GM12874 (cell line): Measurements from ENCODE around the gene KCNIP3.
A peak's percentile ranks its signal among the peaks of the same experiment; 100 is the strongest.

ENCODE experiments used
- TF ChIP-seq, protein P1 (sequence below): IDR thresholded peaks from 2 replicates; pipeline ENCODE4 v1.5.1; 2011; ENCODE audit warnings: low read depth, mild to moderate bottlenecking, control low read depth, low read length, moderate library complexity; ENCODE audit not compliant: insufficient read depth

Gene KCNIP3

DNA sequence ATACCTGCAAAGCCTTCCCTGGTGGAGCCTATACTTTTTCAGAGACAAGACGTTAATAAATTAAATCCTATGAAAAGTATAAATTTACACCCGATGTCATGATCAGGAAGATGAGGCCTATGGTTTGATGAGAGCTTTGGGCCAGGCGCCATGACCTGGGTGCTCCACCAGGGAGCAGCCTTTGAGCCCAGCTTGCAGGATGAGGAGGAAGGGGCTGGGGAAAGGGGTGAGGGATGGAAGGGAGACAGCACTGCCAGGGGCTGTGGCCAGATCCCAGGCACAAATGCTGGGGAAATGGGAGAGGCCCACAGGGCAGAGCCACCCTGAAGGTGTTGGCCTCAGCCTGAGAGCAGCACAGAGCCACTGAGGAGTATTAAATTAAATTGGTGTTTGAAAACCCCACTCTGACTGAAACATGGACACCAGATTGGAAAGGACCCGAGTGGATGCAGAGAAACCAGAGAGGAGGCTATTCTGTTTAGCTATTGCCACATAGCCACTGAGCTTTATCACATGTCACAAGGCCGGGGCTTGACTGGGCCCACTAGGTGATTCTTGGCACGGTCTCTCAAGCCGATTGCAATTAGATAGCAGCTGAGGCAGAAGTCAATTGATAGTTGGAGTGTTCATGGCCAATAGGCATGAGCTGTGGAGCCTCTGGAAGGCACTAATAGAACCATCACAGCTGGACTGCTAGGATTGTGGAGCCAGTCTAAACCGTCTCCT lies 95.7 kb downstream of the KCNIP3 start:
- TF ChIP-seq, protein P1, sequence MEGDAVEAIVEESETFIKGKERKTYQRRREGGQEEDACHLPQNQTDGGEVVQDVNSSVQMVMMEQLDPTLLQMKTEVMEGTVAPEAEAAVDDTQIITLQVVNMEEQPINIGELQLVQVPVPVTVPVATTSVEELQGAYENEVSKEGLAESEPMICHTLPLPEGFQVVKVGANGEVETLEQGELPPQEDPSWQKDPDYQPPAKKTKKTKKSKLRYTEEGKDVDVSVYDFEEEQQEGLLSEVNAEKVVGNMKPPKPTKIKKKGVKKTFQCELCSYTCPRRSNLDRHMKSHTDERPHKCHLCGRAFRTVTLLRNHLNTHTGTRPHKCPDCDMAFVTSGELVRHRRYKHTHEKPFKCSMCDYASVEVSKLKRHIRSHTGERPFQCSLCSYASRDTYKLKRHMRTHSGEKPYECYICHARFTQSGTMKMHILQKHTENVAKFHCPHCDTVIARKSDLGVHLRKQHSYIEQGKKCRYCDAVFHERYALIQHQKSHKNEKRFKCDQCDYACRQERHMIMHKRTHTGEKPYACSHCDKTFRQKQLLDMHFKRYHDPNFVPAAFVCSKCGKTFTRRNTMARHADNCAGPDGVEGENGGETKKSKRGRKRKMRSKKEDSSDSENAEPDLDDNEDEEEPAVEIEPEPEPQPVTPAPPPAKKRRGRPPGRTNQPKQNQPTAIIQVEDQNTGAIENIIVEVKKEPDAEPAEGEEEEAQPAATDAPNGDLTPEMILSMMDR, result peak; percentile 30; the same call in 1 of the 2 replicates

DNA sequence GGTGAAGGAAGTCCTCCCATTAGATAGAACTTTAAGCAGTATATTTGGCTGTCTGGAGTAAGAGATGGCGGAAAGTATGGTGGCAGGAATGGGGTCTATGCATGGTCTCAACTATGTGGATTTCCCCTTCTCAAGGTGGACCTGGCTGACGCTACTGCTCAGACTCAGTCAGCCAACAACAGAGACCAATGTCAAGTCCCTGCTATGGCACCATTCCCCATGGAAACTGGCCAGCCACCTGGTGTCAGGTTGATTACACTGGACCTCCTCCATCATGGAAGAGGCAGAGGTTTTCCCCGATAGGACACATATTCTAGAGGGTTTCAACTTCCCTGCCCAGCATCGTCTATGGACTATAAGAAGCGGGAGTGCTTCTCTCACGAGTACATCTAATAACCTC lies 96.8 kb downstream of the KCNIP3 start:
- TF ChIP-seq, protein P1, result no peak

DNA sequence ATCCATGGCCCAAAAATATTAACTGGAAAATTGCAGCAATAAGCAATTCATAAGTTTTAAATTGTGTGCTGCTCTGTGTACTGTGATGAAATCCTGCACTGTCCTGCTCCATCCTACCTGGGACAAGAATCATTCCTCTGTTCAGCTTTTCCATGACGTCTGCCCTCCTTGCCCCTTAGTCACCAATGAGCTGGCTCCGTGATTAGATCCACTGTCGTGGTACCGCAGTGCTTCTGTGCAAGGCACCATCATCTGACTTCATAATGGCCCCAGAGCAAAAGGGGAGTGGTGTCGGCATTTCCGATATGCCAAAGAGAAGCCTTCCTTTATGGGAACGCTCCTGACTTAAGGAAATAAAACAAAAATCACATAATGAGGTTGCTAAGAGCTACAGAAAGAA lies 101.9 kb downstream of the KCNIP3 start:
- TF ChIP-seq, protein P1, result no peak

DNA sequence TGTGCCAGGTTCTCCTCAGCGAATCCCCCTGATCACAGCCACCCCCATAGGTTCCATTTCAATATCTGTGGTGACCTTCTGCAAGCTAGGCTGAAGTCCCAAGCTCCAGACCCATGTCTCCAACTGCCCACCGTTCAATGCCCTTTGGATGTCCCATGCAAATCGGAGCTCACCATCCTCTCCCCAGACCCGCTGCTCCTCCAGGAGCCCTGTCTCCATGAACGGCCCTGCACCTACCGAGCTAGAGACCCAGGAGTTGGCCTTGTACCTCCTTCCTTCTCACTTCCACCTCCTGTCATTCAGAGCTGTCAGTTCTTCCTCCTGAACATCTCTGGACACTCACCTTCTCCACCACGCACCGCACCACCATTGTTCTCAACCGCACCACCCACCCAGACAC lies 104.3 kb downstream of the KCNIP3 start:
- TF ChIP-seq, protein P1, result no peak

DNA sequence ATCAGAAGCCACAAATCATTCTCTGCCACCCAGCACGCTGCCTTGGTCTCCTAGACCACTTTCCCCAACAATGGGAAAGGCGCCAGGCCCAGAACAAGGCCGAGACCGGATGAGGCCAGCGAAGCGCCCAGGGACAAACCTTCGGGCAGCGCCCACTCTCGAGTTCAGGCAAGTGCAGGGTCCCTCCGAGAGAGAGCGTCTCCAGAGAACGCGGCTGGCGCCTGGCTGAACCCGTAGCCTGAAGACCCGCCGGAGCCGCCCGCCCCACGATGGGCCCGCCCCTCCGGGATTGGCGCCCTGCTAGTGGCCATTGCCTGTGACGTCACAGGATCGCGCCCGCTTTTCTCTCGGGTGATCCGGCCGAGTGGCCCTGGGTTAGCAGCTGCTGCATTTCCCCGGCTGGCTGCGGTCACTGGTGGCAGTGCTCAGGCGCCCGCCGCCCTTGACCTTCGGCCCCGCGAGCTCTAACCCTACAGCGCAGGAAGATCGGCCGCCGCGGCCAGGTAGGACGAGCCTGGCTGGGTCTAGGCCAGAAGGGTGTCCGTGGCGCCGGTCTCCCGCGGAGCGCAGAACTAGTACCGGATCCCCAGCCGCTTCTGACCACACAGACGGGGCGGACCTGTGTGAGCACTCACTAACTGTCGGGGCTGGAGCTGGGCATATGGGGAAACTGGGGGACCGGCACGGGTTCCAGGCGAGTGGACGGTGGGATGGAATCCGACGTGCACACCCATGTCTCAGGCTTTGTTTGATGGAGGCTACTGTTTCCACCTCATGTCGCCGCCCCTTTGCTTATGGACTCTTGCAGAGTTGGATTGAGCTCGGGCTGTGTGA lies 105.4 kb downstream of the KCNIP3 start, which contains the start of gene FAHD2A:
TSS of gene FAHD2A (plus strand) at position 339 of the 834 bp plus-strand sequence. CDS start 2,851 bp downstream, outside the sequence.
- TF ChIP-seq, protein P1, result no peak

DNA sequence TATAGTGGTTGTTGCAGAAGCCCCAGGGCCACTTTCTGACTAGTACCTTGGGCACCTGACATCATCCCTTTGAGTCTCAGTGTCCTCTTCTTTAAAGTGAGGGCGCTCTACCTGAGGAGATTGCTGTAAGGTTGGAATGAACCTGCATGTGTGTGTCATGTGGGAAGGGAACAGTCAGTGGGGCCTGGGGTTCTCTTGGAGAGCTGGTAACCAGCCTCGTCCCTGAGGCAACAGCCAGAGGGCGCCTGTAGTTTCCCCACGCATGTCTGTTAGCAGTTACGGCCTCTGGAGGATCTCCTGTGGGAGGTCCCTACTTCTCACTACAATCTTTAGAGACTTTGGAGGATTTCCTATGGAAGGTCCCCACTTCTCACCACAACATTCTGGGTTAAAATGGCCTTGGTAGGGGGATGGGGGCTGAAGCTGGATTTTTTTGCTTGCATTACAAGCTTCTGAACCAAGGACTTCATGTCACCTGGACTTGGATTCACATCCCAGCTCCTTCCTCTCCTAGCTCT lies 106.1 kb downstream of the KCNIP3 start:
- TF ChIP-seq, protein P1, result peak; percentile 39; the same call in 1 of the 2 replicates

DNA sequence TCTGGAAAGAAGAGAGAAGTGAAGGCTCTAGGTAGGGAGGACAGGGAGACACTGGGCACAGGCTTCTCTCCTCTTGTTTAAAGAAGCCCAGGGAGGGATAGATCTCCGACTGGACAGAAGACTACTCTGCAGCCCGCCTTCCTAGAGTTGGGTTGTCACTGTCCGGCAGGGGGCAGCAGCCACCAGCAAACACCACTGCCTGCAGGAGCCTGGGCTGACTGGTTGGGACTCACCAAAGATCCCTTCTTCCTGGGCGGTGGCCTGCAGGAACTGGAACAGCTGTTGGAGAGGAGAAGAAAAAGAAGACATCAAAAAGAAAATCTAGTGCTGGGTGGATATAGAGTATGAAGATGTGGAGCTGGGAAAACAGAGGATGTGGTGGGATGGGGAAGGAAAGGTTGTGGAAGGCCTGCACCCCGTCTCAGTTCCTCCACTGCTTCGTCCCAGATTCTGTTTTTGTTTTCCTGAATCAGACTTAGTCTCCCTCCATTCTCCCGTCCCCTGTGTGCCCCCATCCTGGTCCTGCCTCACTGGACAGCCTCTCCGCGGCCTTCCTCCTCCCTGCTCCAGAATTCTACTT lies 117.0 kb downstream of the KCNIP3 start:
- TF ChIP-seq, protein P1, result peak; percentile 82
